HEK293T (cell line): ENCODE results near the gene SSU72.

ENCODE experiments used
- FOXK2 ChIP-seq: fragments of 450-650 bp; IDR thresholded peaks from 2 replicates; pipeline ENCODE4 v1.6.1; 2016; ENCODE audit warnings: mild to moderate bottlenecking
- FOXM1 ChIP-seq: fragments of 450-650 bp; IDR thresholded peaks from 2 replicates; pipeline ENCODE4 v1.6.1; 2017; ENCODE audit warnings: mild to moderate bottlenecking, borderline replicate concordance
- LEF1 ChIP-seq: fragments of 450-650 bp; IDR thresholded peaks from 2 replicates; pipeline ENCODE4 v1.6.1; 2017; ENCODE audit warnings: mild to moderate bottlenecking, borderline replicate concordance
- NFRKB ChIP-seq: fragments of 450-650 bp; IDR thresholded peaks from 2 replicates; pipeline ENCODE4 v1.6.1; 2016; ENCODE audit warnings: mild to moderate bottlenecking, moderate library complexity
- SP1 ChIP-seq: fragments of 450-650 bp; IDR thresholded peaks from 2 replicates; pipeline ENCODE4 v1.6.1; 2017

GRCh38 chr1:1599030-1599934 is 24.6 kb upstream of the SSU72 start:
- TF ChIP-seq FOXK2 = no peak
- TF ChIP-seq FOXM1 = no peak
- no peak for TF ChIP-seq SP1
- no peak for TF ChIP-seq NFRKB
- peak; percentile 54; the same call in 1 of the 2 replicates for TF ChIP-seq LEF1
